Measurements from ENCODE around the gene FAM107A. TPM values are rescaled to one million over a fixed set of nuclear protein-coding genes. Genes with fewer than 3 reads are reported as not detected.

FAM107A gene
- total RNA-seq, 2 donors from 2014 or later = not detected

- Histone ChIP-seq H3K9ac (ENCODE audit: extremely low read depth, low read length, poor library complexity, severe bottlenecking) (no peak overlapping the region), H3K4me3 (ENCODE audit: low read length) (no peak overlapping the region), H3K27ac (ENCODE audit: low read depth, low read length) (no peak overlapping the region), H3K9me3 (ENCODE audit: control insufficient read depth, low read length) (no peaks in the 10 kb centered on the region), H3K27me3 (ENCODE audit: control insufficient read depth, insufficient read depth, low read length, poor library complexity, severe bottlenecking) (peaks cover 24% of the 10 kb centered on the region), H3K4me1 (ENCODE audit: control insufficient read depth, insufficient read depth, low read length) (no peaks in the 10 kb centered on the region), H3K36me3 (ENCODE audit: control insufficient read depth, insufficient read depth, low read length) (no peaks in the 10 kb centered on the region)
- WGBS, 2 experiments (ENCODE audit: insufficient coverage in 1 of 2, insufficient read length in 1 of 2) = 80 to 82% methylated on average over 5 to 6 of the region's 6 CpGs
- Mint-ChIP-seq H3K27ac (no peak overlapping the region), H3K36me3 (ENCODE audit: low read depth) (no peaks in the 10 kb centered on the region), H3K9me3 (no peaks in the 10 kb centered on the region), H3K4me1 (no peaks in the 10 kb centered on the region), H3K27me3 (ENCODE audit: insufficient read depth) (peaks cover 26% of the 10 kb centered on the region), H3K4me3 (no peak overlapping the region)
- no peak for TF ChIP-seq CTCF (conservative IDR thresholded peaks at IDR 0.05)
- DNase-seq = no peak
These were observed 14.6 kb upstream of the FAM107A start for GRCh38 chr3:58591517-58592510.

- Histone ChIP-seq H3K27me3 (ENCODE audit: control insufficient read depth, insufficient read depth, low read length, poor library complexity, severe bottlenecking) (peaks cover 56% of the 10 kb centered on the region), H3K36me3 (ENCODE audit: control insufficient read depth, insufficient read depth, low read length) (no peaks in the 10 kb centered on the region), H3K4me3 (ENCODE audit: low read length) (no peak overlapping the region), H3K9ac (ENCODE audit: extremely low read depth, low read length, poor library complexity, severe bottlenecking) (no peak overlapping the region), H3K9me3 (ENCODE audit: control insufficient read depth, low read length) (no peaks in the 10 kb centered on the region), H3K4me1 (ENCODE audit: control insufficient read depth, insufficient read depth, low read length) (no peaks in the 10 kb centered on the region), H3K27ac (ENCODE audit: low read depth, low read length) (no peak overlapping the region)
- no peak for TF ChIP-seq CTCF (conservative IDR thresholded peaks at IDR 0.05)
- WGBS, 2 experiments (ENCODE audit: insufficient coverage in 1 of 2, insufficient read length in 1 of 2) = 20 to 45% methylated on average over 1 to 3 of the region's 3 CpGs
- DNase-seq = peak; percentile 92
- Mint-ChIP-seq H3K4me3 (no peak overlapping the region), H3K36me3 (ENCODE audit: low read depth) (no peaks in the 10 kb centered on the region), H3K9me3 (no peaks in the 10 kb centered on the region), H3K27me3 (ENCODE audit: insufficient read depth) (peaks cover 61% of the 10 kb centered on the region), H3K27ac (no peak overlapping the region), H3K4me1 (peaks cover 7% of the 10 kb centered on the region)
These were observed 10.9 kb upstream of the FAM107A start for GRCh38 chr3:58588030-58588614.

- Mint-ChIP-seq H3K27ac (no peak overlapping the region), H3K9me3 (no peaks in the 10 kb centered on the region), H3K4me1 (peaks cover 9% of the 10 kb centered on the region), H3K4me3 (peak overlapping the region; percentile 50), H3K36me3 (ENCODE audit: low read depth) (no peaks in the 10 kb centered on the region), H3K27me3 (ENCODE audit: insufficient read depth) (peaks cover 70% of the 10 kb centered on the region)
- Histone ChIP-seq H3K27ac (ENCODE audit: low read depth, low read length) (no peak overlapping the region), H3K4me3 (ENCODE audit: low read length) (peak overlapping the region; percentile 45), H3K27me3 (ENCODE audit: control insufficient read depth, insufficient read depth, low read length, poor library complexity, severe bottlenecking) (peaks cover 62% of the 10 kb centered on the region), H3K9me3 (ENCODE audit: control insufficient read depth, low read length) (no peaks in the 10 kb centered on the region), H3K4me1 (ENCODE audit: control insufficient read depth, insufficient read depth, low read length) (no peaks in the 10 kb centered on the region), H3K9ac (ENCODE audit: extremely low read depth, low read length, poor library complexity, severe bottlenecking) (no peak overlapping the region), H3K36me3 (ENCODE audit: control insufficient read depth, insufficient read depth, low read length) (no peaks in the 10 kb centered on the region)
- 4 to 7% methylated on average over 24 to 44 of the region's 44 CpGs for WGBS, 2 experiments (ENCODE audit: insufficient coverage in 1 of 2, insufficient read length in 1 of 2)
- peak; percentile 88 for DNase-seq
- TF ChIP-seq CTCF (conservative IDR thresholded peaks at IDR 0.05) = no peak
These were observed 9.6 kb upstream of the FAM107A start for GRCh38 chr3:58586776-58587192.
